ENCODE results near the gene HABP2. TPM values are rescaled to one million over a fixed set of nuclear protein-coding genes. Genes with fewer than 3 reads are reported as not detected.
A peak's percentile ranks its signal among the peaks of the same experiment; 100 is the strongest.

HABP2 gene
- total and polyA plus RNA-seq, 2 experiments from 2014 or later: not detected

GRCh38 chr10:113530476-113530875 lies 22.4 kb upstream of the HABP2 start:
- no peaks in the 10 kb centered on the region for H3K27me3 ChIP-seq (ENCODE audit: insufficient read depth)
- H3K4me1 ChIP-seq (ENCODE audit: insufficient read depth): no peaks in the 10 kb centered on the region
- no peak overlapping the region for H3K4me3 ChIP-seq
- no peak overlapping the region for H3K27ac Mint-ChIP-seq
- H3F3A ChIP-seq (replicated peaks; ENCODE audit: low read depth): no peaks in the 10 kb centered on the region
- no peak overlapping the region for H3K4me3 Mint-ChIP-seq
- H4K20me1 ChIP-seq (replicated peaks; ENCODE audit: insufficient read depth): no peaks in the 10 kb centered on the region
- H3K36me3 ChIP-seq (ENCODE audit: insufficient read depth): no peaks in the 10 kb centered on the region
- no peak overlapping the region for H3K4me2 ChIP-seq
- H3K27ac ChIP-seq (ENCODE audit: low read depth): no peak overlapping the region
- no peaks in the 10 kb centered on the region for H3K79me2 ChIP-seq (replicated peaks; ENCODE audit: insufficient read depth)
- no peak overlapping the region for H2AFZ ChIP-seq
- DNase-seq (ENCODE audit: low spot score) (no peak), ATAC-seq (peak; percentile 65)
- no peaks in the 10 kb centered on the region for H3K4me1 Mint-ChIP-seq
- peaks cover 16% of the 10 kb centered on the region for H3K27me3 Mint-ChIP-seq (ENCODE audit: insufficient read depth, low read depth, poor library complexity)
- no peaks in the 10 kb centered on the region for H3K9me2 ChIP-seq (ENCODE audit: insufficient read depth)
- TF ChIP-seq ZNF331 (CRISPR knock-in tag; IDR thresholded peaks at IDR 0.05; ENCODE audit: low read depth) (no peak), POLR2AphosphoS5 (IDR thresholded peaks at IDR 0.05; ENCODE audit: low read depth) (no peak), NANOG (IDR thresholded peaks at IDR 0.05; ENCODE audit: borderline replicate concordance) (no peak), ZNF462 (CRISPR knock-in tag; IDR thresholded peaks at IDR 0.05) (no peak), CREB1 (CRISPR knock-in tag; IDR thresholded peaks at IDR 0.05; ENCODE audit: low read depth) (no peak), EZH2 (IDR thresholded peaks at IDR 0.05; ENCODE audit: low read depth, unreplicated experiment) (no peak), STAT1 (IDR thresholded peaks at IDR 0.05; ENCODE audit: unreplicated experiment) (no peak), EZH2phosphoT487 (IDR thresholded peaks at IDR 0.05; ENCODE audit: unreplicated experiment) (no peak), JUNB (IDR thresholded peaks at IDR 0.05; ENCODE audit: unreplicated experiment) (no peak), ZNF114 (CRISPR knock-in tag; IDR thresholded peaks at IDR 0.05) (no peak)
- TF ChIP-seq, protein P1, sequence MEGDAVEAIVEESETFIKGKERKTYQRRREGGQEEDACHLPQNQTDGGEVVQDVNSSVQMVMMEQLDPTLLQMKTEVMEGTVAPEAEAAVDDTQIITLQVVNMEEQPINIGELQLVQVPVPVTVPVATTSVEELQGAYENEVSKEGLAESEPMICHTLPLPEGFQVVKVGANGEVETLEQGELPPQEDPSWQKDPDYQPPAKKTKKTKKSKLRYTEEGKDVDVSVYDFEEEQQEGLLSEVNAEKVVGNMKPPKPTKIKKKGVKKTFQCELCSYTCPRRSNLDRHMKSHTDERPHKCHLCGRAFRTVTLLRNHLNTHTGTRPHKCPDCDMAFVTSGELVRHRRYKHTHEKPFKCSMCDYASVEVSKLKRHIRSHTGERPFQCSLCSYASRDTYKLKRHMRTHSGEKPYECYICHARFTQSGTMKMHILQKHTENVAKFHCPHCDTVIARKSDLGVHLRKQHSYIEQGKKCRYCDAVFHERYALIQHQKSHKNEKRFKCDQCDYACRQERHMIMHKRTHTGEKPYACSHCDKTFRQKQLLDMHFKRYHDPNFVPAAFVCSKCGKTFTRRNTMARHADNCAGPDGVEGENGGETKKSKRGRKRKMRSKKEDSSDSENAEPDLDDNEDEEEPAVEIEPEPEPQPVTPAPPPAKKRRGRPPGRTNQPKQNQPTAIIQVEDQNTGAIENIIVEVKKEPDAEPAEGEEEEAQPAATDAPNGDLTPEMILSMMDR (conservative IDR thresholded peaks at IDR 0.05; ENCODE audit: low read depth in 2 of 2): no peak
- TF ChIP-seq, protein P2, sequence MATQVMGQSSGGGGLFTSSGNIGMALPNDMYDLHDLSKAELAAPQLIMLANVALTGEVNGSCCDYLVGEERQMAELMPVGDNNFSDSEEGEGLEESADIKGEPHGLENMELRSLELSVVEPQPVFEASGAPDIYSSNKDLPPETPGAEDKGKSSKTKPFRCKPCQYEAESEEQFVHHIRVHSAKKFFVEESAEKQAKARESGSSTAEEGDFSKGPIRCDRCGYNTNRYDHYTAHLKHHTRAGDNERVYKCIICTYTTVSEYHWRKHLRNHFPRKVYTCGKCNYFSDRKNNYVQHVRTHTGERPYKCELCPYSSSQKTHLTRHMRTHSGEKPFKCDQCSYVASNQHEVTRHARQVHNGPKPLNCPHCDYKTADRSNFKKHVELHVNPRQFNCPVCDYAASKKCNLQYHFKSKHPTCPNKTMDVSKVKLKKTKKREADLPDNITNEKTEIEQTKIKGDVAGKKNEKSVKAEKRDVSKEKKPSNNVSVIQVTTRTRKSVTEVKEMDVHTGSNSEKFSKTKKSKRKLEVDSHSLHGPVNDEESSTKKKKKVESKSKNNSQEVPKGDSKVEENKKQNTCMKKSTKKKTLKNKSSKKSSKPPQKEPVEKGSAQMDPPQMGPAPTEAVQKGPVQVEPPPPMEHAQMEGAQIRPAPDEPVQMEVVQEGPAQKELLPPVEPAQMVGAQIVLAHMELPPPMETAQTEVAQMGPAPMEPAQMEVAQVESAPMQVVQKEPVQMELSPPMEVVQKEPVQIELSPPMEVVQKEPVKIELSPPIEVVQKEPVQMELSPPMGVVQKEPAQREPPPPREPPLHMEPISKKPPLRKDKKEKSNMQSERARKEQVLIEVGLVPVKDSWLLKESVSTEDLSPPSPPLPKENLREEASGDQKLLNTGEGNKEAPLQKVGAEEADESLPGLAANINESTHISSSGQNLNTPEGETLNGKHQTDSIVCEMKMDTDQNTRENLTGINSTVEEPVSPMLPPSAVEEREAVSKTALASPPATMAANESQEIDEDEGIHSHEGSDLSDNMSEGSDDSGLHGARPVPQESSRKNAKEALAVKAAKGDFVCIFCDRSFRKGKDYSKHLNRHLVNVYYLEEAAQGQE (IDR thresholded peaks at IDR 0.05; ENCODE audit: unreplicated experiment): no peak
- TF ChIP-seq, protein P3, sequence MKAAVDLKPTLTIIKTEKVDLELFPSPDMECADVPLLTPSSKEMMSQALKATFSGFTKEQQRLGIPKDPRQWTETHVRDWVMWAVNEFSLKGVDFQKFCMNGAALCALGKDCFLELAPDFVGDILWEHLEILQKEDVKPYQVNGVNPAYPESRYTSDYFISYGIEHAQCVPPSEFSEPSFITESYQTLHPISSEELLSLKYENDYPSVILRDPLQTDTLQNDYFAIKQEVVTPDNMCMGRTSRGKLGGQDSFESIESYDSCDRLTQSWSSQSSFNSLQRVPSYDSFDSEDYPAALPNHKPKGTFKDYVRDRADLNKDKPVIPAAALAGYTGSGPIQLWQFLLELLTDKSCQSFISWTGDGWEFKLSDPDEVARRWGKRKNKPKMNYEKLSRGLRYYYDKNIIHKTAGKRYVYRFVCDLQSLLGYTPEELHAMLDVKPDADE (IDR thresholded peaks at IDR 0.05): no peak
- H3K9me3 Mint-ChIP-seq: no peaks in the 10 kb centered on the region
- H3K36me3 Mint-ChIP-seq (ENCODE audit: low read depth): no peaks in the 10 kb centered on the region

Data from GM23338 (cell line).